ENCODE data around the gene ZNF576. TPM values are rescaled to one million over a fixed set of nuclear protein-coding genes. Genes with fewer than 3 reads are reported as not detected.

ZNF576 gene
- total RNA-seq, 1 experiment from 2014 or later: 6.2 TPM

- H3K36me3 ChIP-seq (ENCODE audit: insufficient read depth, low read length): peaks cover under 1% of the 10 kb centered on the region; the same call in 1 of the 2 replicates
- H2AFZ ChIP-seq (ENCODE audit: low read length): no peak overlapping the region
- no peak overlapping the region for H3K4me3 ChIP-seq (ENCODE audit: low read length)
Observed at GRCh38 chr19:43554317-43554895, 42.0 kb upstream of the ZNF576 start.

GRCh38 chr19:43555185-43555770 lies 41.1 kb upstream of the ZNF576 start:
- H3K4me3 ChIP-seq (ENCODE audit: low read length): no peak overlapping the region
- no peaks in the 10 kb centered on the region for H3K79me2 ChIP-seq (ENCODE audit: low read length)
- no peak overlapping the region for H3K4me2 ChIP-seq (ENCODE audit: low read depth, low read length, poor library complexity, severe bottlenecking)
- no peaks in the 10 kb centered on the region for H3K27me3 ChIP-seq (ENCODE audit: low read length)
- no peaks in the 10 kb centered on the region for H3K4me1 ChIP-seq (ENCODE audit: low read length)
- H3K27ac ChIP-seq (ENCODE audit: low read length): no peak overlapping the region
- DNase-seq: peak; percentile 89
- H4K20me1 ChIP-seq (ENCODE audit: insufficient read depth, low read depth, low read length): no peaks in the 10 kb centered on the region
- H3K36me3 ChIP-seq (ENCODE audit: insufficient read depth, low read length): peaks cover 2% of the 10 kb centered on the region; the same call in 1 of the 2 replicates
- H3K9me3 ChIP-seq (ENCODE audit: low read length): no peaks in the 10 kb centered on the region
- no peak overlapping the region for H3K9ac ChIP-seq (ENCODE audit: low read length)
- H2AFZ ChIP-seq (ENCODE audit: low read length): no peak overlapping the region
- H3K9me2 ChIP-seq (replicated peaks; ENCODE audit: insufficient read depth, low read length): no peaks in the 10 kb centered on the region

More at GRCh38 chr19:43554317-43554895, 42.0 kb upstream of the ZNF576 start:
- Histone ChIP-seq H3K9me3 (ENCODE audit: low read length) (no peaks in the 10 kb centered on the region), H3K4me1 (ENCODE audit: low read length) (no peaks in the 10 kb centered on the region), H3K27me3 (ENCODE audit: low read length) (no peaks in the 10 kb centered on the region), H4K20me1 (ENCODE audit: insufficient read depth, low read depth, low read length) (no peaks in the 10 kb centered on the region), H3K4me2 (ENCODE audit: low read depth, low read length, poor library complexity, severe bottlenecking) (no peak overlapping the region), H3K9me2 (replicated peaks; ENCODE audit: insufficient read depth, low read length) (no peaks in the 10 kb centered on the region), H3K9ac (ENCODE audit: low read length) (no peak overlapping the region), H3K27ac (ENCODE audit: low read length) (no peak overlapping the region), H3K79me2 (ENCODE audit: low read length) (no peaks in the 10 kb centered on the region)
- no peak for DNase-seq

DNA sequence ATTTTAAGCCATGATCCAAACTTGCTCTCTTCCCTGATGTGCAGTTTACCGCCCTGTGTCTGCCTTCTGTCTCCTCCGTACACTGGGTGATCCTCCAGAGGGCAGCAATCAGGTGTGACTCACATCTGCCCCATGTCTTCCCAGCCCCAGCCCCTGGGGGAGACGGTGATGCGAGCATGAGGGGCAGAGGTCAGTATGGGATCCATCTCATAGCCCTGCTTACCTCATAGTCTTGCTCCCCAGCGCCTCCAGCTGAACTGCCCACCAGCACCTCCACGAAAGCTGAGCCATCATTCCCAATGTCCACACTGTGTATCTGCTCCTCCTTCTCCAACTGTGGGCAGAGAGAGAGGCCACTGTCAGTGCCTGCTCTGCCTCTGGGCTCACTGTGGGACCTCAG lies 35.7 kb upstream of the ZNF576 start:
- H4K20me1 ChIP-seq (ENCODE audit: insufficient read depth, low read depth, low read length): no peaks in the 10 kb centered on the region
- no peaks in the 10 kb centered on the region for H3K9me3 ChIP-seq (ENCODE audit: low read length)
- H3K27me3 ChIP-seq (ENCODE audit: low read length): no peaks in the 10 kb centered on the region
- no peak overlapping the region for H3K27ac ChIP-seq (ENCODE audit: low read length)
- no peak for DNase-seq
- no peak overlapping the region for H3K4me2 ChIP-seq (ENCODE audit: low read depth, low read length, poor library complexity, severe bottlenecking)
- no peak overlapping the region for H2AFZ ChIP-seq (ENCODE audit: low read length)
- H3K79me2 ChIP-seq (ENCODE audit: low read length): peaks cover 22% of the 10 kb centered on the region
- no peak overlapping the region for H3K4me3 ChIP-seq (ENCODE audit: low read length)
- peaks cover 5% of the 10 kb centered on the region for H3K4me1 ChIP-seq (ENCODE audit: low read length)
- H3K9me2 ChIP-seq (replicated peaks; ENCODE audit: insufficient read depth, low read length): no peaks in the 10 kb centered on the region
- H3K36me3 ChIP-seq (ENCODE audit: insufficient read depth, low read length): peaks cover 2% of the 10 kb centered on the region; the same call in 1 of the 2 replicates
- no peak overlapping the region for H3K9ac ChIP-seq (ENCODE audit: low read length)

- Histone ChIP-seq H3K9ac (ENCODE audit: low read length) (no peak overlapping the region), H3K9me3 (ENCODE audit: low read length) (no peaks in the 10 kb centered on the region), H3K79me2 (ENCODE audit: low read length) (peaks cover 22% of the 10 kb centered on the region), H3K4me3 (ENCODE audit: low read length) (no peak overlapping the region), H2AFZ (ENCODE audit: low read length) (no peak overlapping the region), H4K20me1 (ENCODE audit: insufficient read depth, low read depth, low read length) (no peaks in the 10 kb centered on the region), H3K27me3 (ENCODE audit: low read length) (no peaks in the 10 kb centered on the region), H3K4me1 (ENCODE audit: low read length) (peaks cover 5% of the 10 kb centered on the region), H3K36me3 (ENCODE audit: insufficient read depth, low read length) (peaks cover 2% of the 10 kb centered on the region; the same call in 1 of the 2 replicates), H3K4me2 (ENCODE audit: low read depth, low read length, poor library complexity, severe bottlenecking) (no peak overlapping the region), H3K9me2 (replicated peaks; ENCODE audit: insufficient read depth, low read length) (no peaks in the 10 kb centered on the region), H3K27ac (ENCODE audit: low read length) (no peak overlapping the region)
- no peak for DNase-seq
Observed at GRCh38 chr19:43561139-43561970, 35.0 kb upstream of the ZNF576 start.

DNA sequence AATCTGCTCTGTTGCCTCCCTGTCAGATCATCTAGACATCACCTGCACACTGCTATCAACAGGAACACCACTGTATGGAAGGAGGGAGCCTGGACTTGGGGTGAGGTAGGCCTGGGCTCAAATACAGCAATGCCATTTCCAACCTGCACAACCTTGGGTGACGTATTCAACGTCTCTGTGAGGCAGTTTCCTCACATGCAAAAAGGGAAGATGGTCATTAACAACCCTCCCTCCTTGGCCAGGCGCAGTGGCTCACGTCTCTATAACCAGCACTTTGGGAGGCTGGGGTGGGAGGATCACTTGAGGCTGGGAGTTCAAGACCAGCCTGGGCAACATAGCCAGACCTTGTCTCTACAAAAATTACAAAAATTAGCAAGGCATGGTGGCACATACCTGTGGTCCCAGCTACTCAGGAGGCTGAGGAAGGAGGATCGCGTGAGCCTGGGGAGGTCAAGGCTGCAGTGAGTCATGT lies 34.1 kb upstream of the ZNF576 start:
- no peak overlapping the region for H3K4me3 ChIP-seq (ENCODE audit: low read length)
- no peak for DNase-seq

DNA sequence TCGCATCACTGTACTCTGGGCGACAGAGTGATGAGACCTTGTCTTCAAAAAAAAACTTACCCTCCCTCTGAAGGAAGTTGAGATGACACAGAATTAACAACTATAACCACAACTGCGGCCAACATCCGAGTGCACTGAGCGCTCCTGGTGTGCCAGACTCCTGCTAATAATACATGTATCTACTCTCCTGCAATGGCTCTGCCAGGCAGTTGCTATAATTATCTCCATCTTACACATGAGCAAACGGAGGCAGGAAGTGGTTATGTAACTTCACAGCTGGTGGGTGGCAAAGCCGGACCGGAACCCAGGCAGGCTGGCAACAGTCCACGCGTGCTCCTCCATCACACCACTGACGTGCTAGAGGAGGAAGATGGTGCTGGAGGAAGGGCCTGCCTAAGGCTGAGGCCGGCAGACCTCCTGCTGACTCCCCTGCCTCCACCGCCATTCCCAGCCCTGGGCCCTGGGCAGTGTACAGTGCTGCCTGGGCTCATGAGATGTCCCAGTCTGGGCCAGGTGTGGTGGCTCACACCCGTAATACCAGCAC lies 33.6 kb upstream of the ZNF576 start:
- H3K36me3 ChIP-seq (ENCODE audit: insufficient read depth, low read length): peaks cover 2% of the 10 kb centered on the region; the same call in 1 of the 2 replicates
- H3K27me3 ChIP-seq (ENCODE audit: low read length): no peaks in the 10 kb centered on the region

More for the DNA sequence above, 34.1 kb upstream of the ZNF576 start:
- H3K9me3 ChIP-seq (ENCODE audit: low read length): no peaks in the 10 kb centered on the region
- no peak overlapping the region for H3K9ac ChIP-seq (ENCODE audit: low read length)
- H4K20me1 ChIP-seq (ENCODE audit: insufficient read depth, low read depth, low read length): no peaks in the 10 kb centered on the region
- peaks cover 2% of the 10 kb centered on the region; the same call in 1 of the 2 replicates for H3K36me3 ChIP-seq (ENCODE audit: insufficient read depth, low read length)
- no peaks in the 10 kb centered on the region for H3K9me2 ChIP-seq (replicated peaks; ENCODE audit: insufficient read depth, low read length)
- H3K27me3 ChIP-seq (ENCODE audit: low read length): no peaks in the 10 kb centered on the region
- no peak overlapping the region for H3K4me2 ChIP-seq (ENCODE audit: low read depth, low read length, poor library complexity, severe bottlenecking)
- H2AFZ ChIP-seq (ENCODE audit: low read length): no peak overlapping the region
- H3K27ac ChIP-seq (ENCODE audit: low read length): no peak overlapping the region
- H3K4me1 ChIP-seq (ENCODE audit: low read length): peaks cover 5% of the 10 kb centered on the region
- peaks cover 26% of the 10 kb centered on the region for H3K79me2 ChIP-seq (ENCODE audit: low read length)

GRCh38 chr19:43563816-43564457 lies 32.5 kb upstream of the ZNF576 start:
- no peaks in the 10 kb centered on the region for H3K9me2 ChIP-seq (replicated peaks; ENCODE audit: insufficient read depth, low read length)
- no peaks in the 10 kb centered on the region for H3K9me3 ChIP-seq (ENCODE audit: low read length)
- no peak overlapping the region for H3K27ac ChIP-seq (ENCODE audit: low read length)
- peaks cover 5% of the 10 kb centered on the region for H3K4me1 ChIP-seq (ENCODE audit: low read length)
- peaks cover 2% of the 10 kb centered on the region; the same call in 1 of the 2 replicates for H3K36me3 ChIP-seq (ENCODE audit: insufficient read depth, low read length)
- H3K9ac ChIP-seq (ENCODE audit: low read length): no peak overlapping the region
- no peaks in the 10 kb centered on the region for H3K27me3 ChIP-seq (ENCODE audit: low read length)
- no peak overlapping the region for H3K4me3 ChIP-seq (ENCODE audit: low read length)
- peaks cover 29% of the 10 kb centered on the region for H3K79me2 ChIP-seq (ENCODE audit: low read length)
- no peak for DNase-seq
- H2AFZ ChIP-seq (ENCODE audit: low read length): no peak overlapping the region
- no peak overlapping the region for H3K4me2 ChIP-seq (ENCODE audit: low read depth, low read length, poor library complexity, severe bottlenecking)
- no peaks in the 10 kb centered on the region for H4K20me1 ChIP-seq (ENCODE audit: insufficient read depth, low read depth, low read length)

More for the DNA sequence above, 33.6 kb upstream of the ZNF576 start:
- H3K4me2 ChIP-seq (ENCODE audit: low read depth, low read length, poor library complexity, severe bottlenecking): no peak overlapping the region
- H3K79me2 ChIP-seq (ENCODE audit: low read length): peaks cover 29% of the 10 kb centered on the region
- H3K4me1 ChIP-seq (ENCODE audit: low read length): peaks cover 5% of the 10 kb centered on the region
- H3K9me3 ChIP-seq (ENCODE audit: low read length): no peaks in the 10 kb centered on the region
- no peak overlapping the region for H2AFZ ChIP-seq (ENCODE audit: low read length)
- no peak overlapping the region for H3K9ac ChIP-seq (ENCODE audit: low read length)
- no peaks in the 10 kb centered on the region for H3K9me2 ChIP-seq (replicated peaks; ENCODE audit: insufficient read depth, low read length)
- H4K20me1 ChIP-seq (ENCODE audit: insufficient read depth, low read depth, low read length): no peaks in the 10 kb centered on the region
- DNase-seq: no peak
- no peak overlapping the region for H3K27ac ChIP-seq (ENCODE audit: low read length)
- H3K4me3 ChIP-seq (ENCODE audit: low read length): no peak overlapping the region
